Measurements from ENCODE around the gene USP25. TPM values are rescaled to one million over a fixed set of nuclear protein-coding genes. Genes with fewer than 3 reads are reported as not detected.

Gene USP25
- total RNA-seq, 2 experiments from 2014 or later: 31.8 to 35.8 TPM

DNA sequence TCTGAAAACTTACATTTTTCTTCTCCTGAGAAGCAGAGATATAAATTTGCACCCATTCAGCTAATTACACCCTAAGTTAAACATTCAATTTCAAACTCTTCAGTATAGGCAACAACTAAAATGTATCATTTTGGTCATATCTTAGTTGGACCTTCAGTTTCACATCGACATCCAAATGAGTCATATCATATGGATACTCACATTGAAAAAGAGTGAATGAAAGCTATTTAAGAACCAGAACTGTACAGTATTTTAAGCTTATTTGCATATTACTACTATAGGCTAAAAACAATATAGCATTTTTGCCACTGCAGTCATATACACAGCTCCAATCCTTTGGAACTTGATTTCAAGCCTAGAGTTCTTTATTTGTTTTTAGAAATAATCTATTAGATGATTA is 33.6 kb downstream of the USP25 start:
- Mint-ChIP-seq H3K27ac (no peak overlapping the region), H3K36me3 (ENCODE audit: low read depth) (peaks cover 40% of the 10 kb centered on the region), H3K27me3 (no peaks in the 10 kb centered on the region), H3K4me1 (peaks cover 60% of the 10 kb centered on the region), H3K4me3 (no peak overlapping the region), H3K9me3 (ENCODE audit: low read depth) (peaks cover 9% of the 10 kb centered on the region)
- intact Hi-C loops (cut with DNase I, micrococcal nuclease): no loop called here
- DNase-seq (no peak), ATAC-seq (peak; percentile 92)
- CTCF ChIA-PET: interaction anchor here (0.5 to 1.3 kb wide), 5 partner anchors 13 to 146 kb away, joined by 3 to 9 read pairs (median 4); no protein-coding TSS in a partner anchor
- POLR2A ChIA-PET: no interaction called here

DNA sequence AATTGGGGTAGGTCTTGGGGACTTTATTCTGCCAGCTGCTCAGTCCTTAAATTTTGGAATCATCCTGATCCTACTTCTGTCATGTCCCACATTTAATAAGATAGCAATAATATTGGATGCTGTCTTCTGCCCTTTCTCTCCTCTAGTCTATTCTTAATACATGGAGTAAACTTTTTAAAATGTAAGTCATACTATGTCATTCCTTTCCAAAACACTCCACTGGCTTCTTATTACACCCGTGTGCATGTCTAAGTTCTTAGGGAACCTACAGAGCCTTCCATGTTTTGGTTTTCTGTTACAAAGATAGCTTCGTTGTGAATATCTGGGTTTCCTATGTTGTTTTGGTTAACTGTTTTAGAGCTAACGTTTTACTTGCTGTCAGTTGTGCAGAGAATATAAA is 35.1 kb downstream of the USP25 start:
- no peak overlapping the region for H3K27ac Mint-ChIP-seq
- peaks cover 45% of the 10 kb centered on the region for H3K36me3 Mint-ChIP-seq (ENCODE audit: low read depth)
- H3K4me3 Mint-ChIP-seq: no peak overlapping the region
- no peaks in the 10 kb centered on the region for H3K27me3 Mint-ChIP-seq
- H3K4me1 Mint-ChIP-seq: peaks cover 57% of the 10 kb centered on the region
- no peak for DNase-seq
- peaks cover 9% of the 10 kb centered on the region for H3K9me3 Mint-ChIP-seq (ENCODE audit: low read depth)
- intact Hi-C loops (cut with DNase I, micrococcal nuclease): no loop called here
- ChIA-PET CTCF (interaction anchor here (0.7 to 1.1 kb wide), 3 partner anchors 21 to 141 kb away, joined by 3 read pairs; no protein-coding TSS in a partner anchor), POLR2A (interaction anchor here (0.7 kb wide), 1 partner anchor 368 kb away, joined by 8 read pairs; no protein-coding TSS in a partner anchor)
- no peak for ATAC-seq

DNA sequence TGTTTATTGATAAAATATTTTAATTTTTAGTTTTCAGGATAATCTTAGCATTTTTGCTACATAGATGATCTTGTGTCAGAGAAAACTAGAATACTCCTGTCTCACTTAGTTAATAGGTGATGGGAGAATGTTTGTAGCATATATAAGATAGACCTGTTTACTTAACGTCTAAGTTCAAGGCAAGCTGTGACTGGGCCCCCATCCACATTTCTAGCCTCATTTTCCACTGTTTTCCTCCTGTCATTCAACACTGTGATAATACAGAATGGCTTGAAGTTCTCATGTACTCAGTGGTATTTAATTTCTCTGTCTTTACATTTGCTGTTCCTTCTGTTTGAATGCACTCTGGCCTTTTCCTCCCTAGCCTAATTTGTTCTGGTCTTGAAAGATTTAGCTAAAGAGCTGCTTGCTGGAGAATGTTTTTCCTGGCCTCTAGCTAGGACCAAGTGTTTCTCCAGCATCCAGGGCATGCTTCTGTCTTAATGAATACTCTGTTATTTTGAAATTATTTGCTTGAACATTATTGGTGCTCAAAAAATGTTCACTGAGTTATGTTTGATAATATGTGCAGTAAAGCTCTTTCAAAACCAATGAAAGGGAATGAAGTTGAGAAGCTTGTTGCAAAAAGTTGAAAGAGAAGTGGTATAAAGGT is 37.3 kb downstream of the USP25 start:
- Mint-ChIP-seq H3K27ac (no peak overlapping the region), H3K27me3 (no peaks in the 10 kb centered on the region), H3K36me3 (ENCODE audit: low read depth) (peaks cover 43% of the 10 kb centered on the region), H3K4me3 (no peak overlapping the region), H3K4me1 (peaks cover 57% of the 10 kb centered on the region), H3K9me3 (ENCODE audit: low read depth) (peaks cover 4% of the 10 kb centered on the region)
- intact Hi-C loops (cut with DNase I, micrococcal nuclease): no loop called here
- ChIA-PET CTCF (interaction anchor here (1.5 kb wide), 1 partner anchor 9 kb away, joined by 3 read pairs; no protein-coding TSS in a partner anchor), POLR2A (no interaction called here)
- DNase-seq (no peak), ATAC-seq (no peak)

DNA sequence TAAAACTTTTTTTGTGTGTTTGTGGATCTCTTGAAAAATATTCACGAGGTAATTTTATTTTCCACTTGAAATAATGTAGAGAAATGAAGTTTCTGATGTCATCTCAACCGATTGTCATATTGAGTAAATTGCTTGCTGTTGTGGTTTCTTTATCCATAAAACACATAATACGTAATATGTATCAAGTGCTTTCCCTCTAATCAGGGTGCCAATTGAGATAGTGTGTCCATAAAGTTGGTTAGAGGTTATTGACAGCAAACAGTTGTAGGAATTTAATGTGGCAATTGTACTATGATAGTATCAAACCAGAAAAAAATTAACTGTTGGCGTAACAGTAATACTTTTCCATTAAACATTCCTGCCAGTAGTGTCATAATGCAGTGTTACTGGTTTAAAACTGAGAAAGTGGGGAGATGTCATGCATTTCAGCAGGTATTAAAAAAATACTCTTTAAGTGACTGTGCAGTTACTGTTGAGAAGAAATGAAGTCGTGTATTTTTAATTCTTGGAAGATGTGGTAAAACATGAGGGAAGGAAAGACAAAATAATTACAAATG is 38.3 kb downstream of the USP25 start:
- Mint-ChIP-seq H3K27me3 (no peaks in the 10 kb centered on the region), H3K9me3 (ENCODE audit: low read depth) (no peaks in the 10 kb centered on the region), H3K36me3 (ENCODE audit: low read depth) (peaks cover 38% of the 10 kb centered on the region), H3K4me1 (peaks cover 47% of the 10 kb centered on the region), H3K4me3 (no peak overlapping the region), H3K27ac (no peak overlapping the region)
- ChIA-PET CTCF (no interaction called here), POLR2A (no interaction called here)
- DNase-seq (no peak), ATAC-seq (no peak)
- intact Hi-C loops (cut with DNase I, micrococcal nuclease): no loop called here

DNA sequence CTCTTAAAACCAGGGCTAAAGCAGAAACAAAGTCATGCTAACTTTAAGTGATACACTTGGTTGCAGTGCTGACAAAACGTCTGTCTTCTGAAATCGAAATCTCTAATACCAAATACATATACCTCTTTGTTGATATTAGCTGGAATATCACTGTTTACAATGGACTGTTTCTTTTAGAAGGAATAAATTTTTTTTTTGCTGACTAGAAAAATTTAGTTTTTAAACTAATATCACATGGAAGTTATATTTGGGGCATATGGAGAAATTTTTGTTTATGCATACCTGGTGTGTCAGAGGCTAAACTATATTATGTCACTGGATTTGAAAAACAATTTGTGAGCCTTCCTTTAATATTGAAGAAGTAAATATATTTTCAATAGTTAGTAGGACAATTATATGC is 39.1 kb downstream of the USP25 start:
- Mint-ChIP-seq H3K27me3 (no peaks in the 10 kb centered on the region), H3K4me1 (peaks cover 44% of the 10 kb centered on the region), H3K36me3 (ENCODE audit: low read depth) (peaks cover 40% of the 10 kb centered on the region), H3K4me3 (no peak overlapping the region), H3K27ac (no peak overlapping the region), H3K9me3 (ENCODE audit: low read depth) (no peaks in the 10 kb centered on the region)
- intact Hi-C loops (cut with DNase I, micrococcal nuclease): no loop called here
- ATAC-seq (no peak), DNase-seq (no peak)
- ChIA-PET POLR2A (no interaction called here), CTCF (no interaction called here)

DNA sequence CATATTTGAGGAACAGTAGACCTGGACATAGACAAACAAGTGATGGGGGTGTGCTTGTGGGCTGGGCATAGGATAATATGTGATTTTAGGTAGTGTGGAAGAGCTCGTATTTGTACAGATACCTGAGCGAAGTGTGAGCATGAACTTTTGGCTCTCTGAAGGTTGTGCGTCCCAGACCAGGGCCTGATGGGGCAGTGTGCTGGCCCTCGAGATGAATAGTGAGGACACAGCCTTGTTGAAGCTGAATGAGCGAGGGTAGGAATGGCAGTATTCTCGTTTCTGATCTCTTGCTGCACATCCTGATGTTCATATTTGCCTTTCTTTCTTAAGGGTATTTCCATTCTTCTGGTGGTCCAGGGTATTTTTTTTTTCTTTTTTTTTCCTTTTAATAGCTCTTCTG is 41.5 kb downstream of the USP25 start:
- Mint-ChIP-seq H3K4me3 (no peak overlapping the region), H3K27me3 (no peaks in the 10 kb centered on the region), H3K27ac (no peak overlapping the region), H3K36me3 (ENCODE audit: low read depth) (peaks cover 41% of the 10 kb centered on the region), H3K4me1 (peaks cover 42% of the 10 kb centered on the region), H3K9me3 (ENCODE audit: low read depth) (no peaks in the 10 kb centered on the region)
- intact Hi-C loops (cut with DNase I, micrococcal nuclease): no loop called here
- CTCF ChIA-PET: no interaction called here
- DNase-seq (no peak), ATAC-seq (no peak)
- POLR2A ChIA-PET: no interaction called here

DNA sequence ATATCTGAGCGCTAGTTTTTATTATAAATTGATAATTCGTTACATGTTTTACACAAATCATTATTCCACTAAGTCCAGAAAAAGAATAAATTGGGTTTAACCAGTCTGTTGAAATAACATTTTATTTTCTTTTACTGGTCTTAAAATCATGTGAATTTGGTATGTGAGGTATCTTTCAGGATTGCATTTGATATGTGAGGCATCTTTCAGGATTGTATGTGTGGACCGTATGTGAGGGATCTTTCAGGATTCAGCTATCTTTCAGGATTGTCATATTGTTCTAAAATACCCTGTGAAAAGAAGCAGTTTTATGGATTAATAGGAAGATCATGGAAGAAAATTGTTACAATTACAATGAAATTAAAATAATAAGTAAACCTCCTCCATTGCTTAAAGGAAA is 42.9 kb downstream of the USP25 start:
- intact Hi-C loops (cut with DNase I, micrococcal nuclease): no loop called here
- DNase-seq (no peak), ATAC-seq (no peak)
- H3K4me1 Mint-ChIP-seq: peaks cover 41% of the 10 kb centered on the region
- H3K9me3 Mint-ChIP-seq (ENCODE audit: low read depth): no peaks in the 10 kb centered on the region
- no peak overlapping the region for H3K27ac Mint-ChIP-seq
- POLR2A ChIA-PET: no interaction called here
- H3K36me3 Mint-ChIP-seq (ENCODE audit: low read depth): peaks cover 32% of the 10 kb centered on the region
- H3K4me3 Mint-ChIP-seq: no peak overlapping the region
- CTCF ChIA-PET: no interaction called here
- no peaks in the 10 kb centered on the region for H3K27me3 Mint-ChIP-seq

DNA sequence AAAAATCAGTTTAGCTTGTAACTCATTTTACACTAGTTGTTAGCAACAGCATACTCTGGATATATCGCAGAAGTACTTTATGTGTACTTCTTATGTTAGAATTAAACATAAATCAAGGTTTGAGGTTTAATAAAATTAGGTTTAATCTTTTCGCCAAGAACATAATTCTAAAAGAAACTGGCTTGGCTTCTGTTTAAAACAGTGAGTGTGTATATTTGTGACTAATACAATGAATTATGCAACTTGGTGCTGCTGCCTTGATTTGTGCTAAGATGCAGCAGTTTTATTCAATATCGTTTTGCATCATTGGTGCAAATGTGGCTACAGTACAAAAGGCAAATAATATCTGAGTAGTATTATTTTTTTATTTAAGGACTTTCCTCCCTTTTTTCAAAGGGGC is 44.8 kb downstream of the USP25 start:
- H3K4me3 Mint-ChIP-seq: no peak overlapping the region
- no peaks in the 10 kb centered on the region for H3K27me3 Mint-ChIP-seq
- DNase-seq (no peak), ATAC-seq (no peak)
- POLR2A ChIA-PET: no interaction called here
- peaks cover 21% of the 10 kb centered on the region for H3K36me3 Mint-ChIP-seq (ENCODE audit: low read depth)
- H3K4me1 Mint-ChIP-seq: peaks cover 31% of the 10 kb centered on the region
- CTCF ChIA-PET: interaction anchor here (1.8 kb wide), 1 partner anchor 11 kb away, joined by 4 read pairs; no protein-coding TSS in a partner anchor
- intact Hi-C loops (cut with DNase I, micrococcal nuclease): no loop called here
- H3K9me3 Mint-ChIP-seq (ENCODE audit: low read depth): no peaks in the 10 kb centered on the region
- no peak overlapping the region for H3K27ac Mint-ChIP-seq

DNA sequence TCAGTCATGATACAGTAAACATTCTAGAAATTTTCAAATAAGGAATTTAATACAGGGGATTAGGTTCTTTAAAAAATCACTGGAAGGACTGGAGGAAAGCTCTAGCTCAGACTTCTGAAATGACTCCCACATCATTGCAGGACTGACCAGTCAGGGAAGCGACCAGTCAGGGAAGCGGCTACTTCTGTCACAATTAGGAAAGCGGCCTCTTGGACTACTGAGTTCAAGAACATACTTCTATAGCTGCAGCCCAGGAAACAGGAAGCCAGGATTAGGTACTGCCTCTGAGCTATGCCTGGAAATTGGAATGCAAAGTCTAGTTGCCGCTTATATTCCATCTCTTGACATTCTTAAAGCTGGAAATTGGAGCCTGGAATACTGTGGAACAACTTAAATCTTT is 45.5 kb downstream of the USP25 start:
- no peak for ATAC-seq
- no peak for DNase-seq
- no peak overlapping the region for H3K27ac Mint-ChIP-seq
- peaks cover 27% of the 10 kb centered on the region for H3K4me1 Mint-ChIP-seq
- CTCF ChIA-PET: interaction anchor here (1.0 to 1.8 kb wide), 5 partner anchors 9 to 43 kb away, joined by 3 to 4 read pairs (median 3); no protein-coding TSS in a partner anchor
- no peaks in the 10 kb centered on the region for H3K27me3 Mint-ChIP-seq
- intact Hi-C loops (cut with DNase I, micrococcal nuclease): no loop called here
- POLR2A ChIA-PET: no interaction called here
- H3K9me3 Mint-ChIP-seq (ENCODE audit: low read depth): no peaks in the 10 kb centered on the region
- H3K36me3 Mint-ChIP-seq (ENCODE audit: low read depth): peaks cover 20% of the 10 kb centered on the region
- no peak overlapping the region for H3K4me3 Mint-ChIP-seq

DNA sequence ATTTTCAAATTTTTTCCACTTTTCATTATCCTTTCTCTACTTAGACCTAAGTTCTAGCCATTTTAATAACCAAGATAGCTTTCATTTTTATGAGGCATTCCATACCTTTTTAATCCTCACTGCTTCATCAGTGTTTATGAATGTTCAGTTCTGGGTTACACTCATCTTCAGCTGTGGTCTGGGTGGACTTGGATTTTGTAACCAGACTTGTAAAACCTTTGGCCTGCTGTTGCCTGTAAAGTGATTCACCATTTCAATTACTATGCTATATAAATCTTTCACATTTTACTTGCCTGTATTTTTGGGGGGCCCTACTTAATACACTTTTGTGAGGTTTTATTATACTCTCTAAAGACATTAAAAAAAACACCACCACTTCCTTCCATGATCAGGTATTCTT is 46.2 kb downstream of the USP25 start:
- POLR2A ChIA-PET: no interaction called here
- no peaks in the 10 kb centered on the region for H3K27me3 Mint-ChIP-seq
- CTCF ChIA-PET: interaction anchor here (1.0 to 1.8 kb wide), 5 partner anchors 9 to 44 kb away, joined by 3 to 4 read pairs (median 3); no protein-coding TSS in a partner anchor
- H3K36me3 Mint-ChIP-seq (ENCODE audit: low read depth): peaks cover 27% of the 10 kb centered on the region
- no peak overlapping the region for H3K4me3 Mint-ChIP-seq
- ATAC-seq: no peak
- peaks cover 26% of the 10 kb centered on the region for H3K4me1 Mint-ChIP-seq
- no peak overlapping the region for H3K27ac Mint-ChIP-seq
- no peaks in the 10 kb centered on the region for H3K9me3 Mint-ChIP-seq (ENCODE audit: low read depth)
- intact Hi-C loops (cut with DNase I, micrococcal nuclease): no loop called here
- DNase-seq: no peak

DNA sequence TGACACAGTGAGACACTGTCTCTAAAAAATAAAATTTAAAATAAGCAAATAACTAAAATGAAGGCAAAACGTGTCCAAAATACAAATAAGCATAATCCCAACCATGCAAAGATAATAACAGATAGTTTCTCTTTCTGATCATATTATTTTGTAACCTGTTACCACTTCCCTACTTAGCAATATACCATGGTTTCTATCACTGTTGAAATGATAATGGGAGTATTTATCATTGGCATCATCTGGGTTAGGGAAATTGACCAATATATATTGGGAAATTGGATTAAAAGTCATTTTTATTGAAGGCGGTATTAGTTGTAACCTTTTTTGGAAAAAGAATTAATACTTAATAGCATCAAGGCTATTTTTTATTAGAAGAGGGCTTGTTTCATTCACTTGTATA is 47.0 kb downstream of the USP25 start:
- intact Hi-C loops (cut with DNase I, micrococcal nuclease): no loop called here
- POLR2A ChIA-PET: no interaction called here

DNA sequence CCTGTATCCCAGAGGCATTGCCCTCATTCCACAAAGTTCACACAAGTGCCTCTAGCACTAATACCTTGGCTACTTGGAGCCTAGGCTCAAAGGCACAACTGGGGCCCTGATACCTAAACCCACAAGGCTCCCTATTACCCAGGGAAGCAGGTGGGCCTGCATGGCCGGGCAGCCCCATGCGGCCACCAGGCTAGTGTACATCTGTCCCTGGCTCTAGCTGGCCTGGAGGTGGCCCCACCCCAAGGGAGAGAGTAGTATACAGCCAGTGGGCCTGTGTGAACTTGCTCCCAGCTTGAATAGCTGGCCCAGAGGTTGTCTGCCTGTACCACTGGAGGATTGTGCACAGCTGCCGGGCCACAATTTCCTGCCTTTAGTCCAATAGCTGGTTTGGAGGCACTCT is 52.2 kb downstream of the USP25 start:
- DNase-seq (no peak), ATAC-seq (no peak)
- ChIA-PET POLR2A (interaction anchor here (0.6 kb wide), 1 partner anchor 85 kb away, joined by 5 read pairs; no protein-coding TSS in a partner anchor), CTCF (no interaction called here)
- H3K27me3 Mint-ChIP-seq: no peaks in the 10 kb centered on the region
- H3K36me3 Mint-ChIP-seq (ENCODE audit: low read depth): peaks cover 39% of the 10 kb centered on the region
- H3K9me3 Mint-ChIP-seq (ENCODE audit: low read depth): peaks cover 8% of the 10 kb centered on the region
- H3K27ac Mint-ChIP-seq: no peak overlapping the region
- intact Hi-C loops (cut with DNase I, micrococcal nuclease): no loop called here
- H3K4me3 Mint-ChIP-seq: no peak overlapping the region
- peaks cover 19% of the 10 kb centered on the region for H3K4me1 Mint-ChIP-seq

More for the DNA sequence above, 47.0 kb downstream of the USP25 start:
- peaks cover 20% of the 10 kb centered on the region for H3K4me1 Mint-ChIP-seq
- peaks cover 28% of the 10 kb centered on the region for H3K36me3 Mint-ChIP-seq (ENCODE audit: low read depth)
- ATAC-seq (no peak), DNase-seq (no peak)
- H3K27ac Mint-ChIP-seq: no peak overlapping the region
- H3K27me3 Mint-ChIP-seq: no peaks in the 10 kb centered on the region
- H3K4me3 Mint-ChIP-seq: no peak overlapping the region
- CTCF ChIA-PET: no interaction called here
- no peaks in the 10 kb centered on the region for H3K9me3 Mint-ChIP-seq (ENCODE audit: low read depth)
